Measurements from ENCODE around the gene RIMS3.

GRCh38 chr1:40668769-40669525 is 3.5 kb upstream of the RIMS3 start:
- TF ChIP-seq CTCF (IDR thresholded peaks at IDR 0.05): peak; percentile 87 to 97 (median 92)
- TF ChIP-seq POLR2A (IDR thresholded peaks at IDR 0.05): no peak

Data from Peyer's patch (tissue), 4 donors.